Left lung (tissue), 10 donors: ENCODE data around the gene PAQR8. TPM values are rescaled to one million over a fixed set of nuclear protein-coding genes. Genes with fewer than 3 reads are reported as not detected.
A peak's percentile ranks its signal among the peaks of the same experiment; 100 is the strongest.
"Not testable (repeated sequence)": the region's sequence is repeated elsewhere in the genome, so short reads cannot be mapped to it uniquely, and the experiment has no call there.

Experiments
- ATAC-seq: fragments of 200-7000 bp; cut with Tn5 transposase; one replicate; pipeline ENCODE4 v1.9.1; 2020; ENCODE audit warnings: moderate library complexity
- DNase-seq, 4 donors: peaks; one replicate each; pipeline ENCODE4 v3.0.0-alpha.2; 2013 to 2020
- H3K27ac ChIP-seq, 2 donors: fragments of 200-600 bp; sonication (generic) in 1 of 2; one replicate each; pipeline versions ENCODE4 v1.5.0 to v1.8.0; 2020 to 2021
- H3K27me3 ChIP-seq, 2 donors: fragments of 200-600 bp; sonication (generic) in 1 of 2; one replicate each; pipeline versions ENCODE4 v1.5.0 to v1.8.0; 2020 to 2021
- H3K36me3 ChIP-seq, 2 donors: fragments of 200-600 bp; sonication (generic) in 1 of 2; one replicate each; pipeline versions ENCODE4 v1.5.0 to v1.8.0; 2020 to 2021
- H3K4me1 ChIP-seq, 2 donors: fragments of 200-600 bp; one replicate each; pipeline ENCODE4 v1.8.0; 2021
- H3K4me3 ChIP-seq, 2 donors: fragments of 200-600 bp; sonication (generic) in 1 of 2; one replicate each; pipeline versions ENCODE4 v1.5.0 to v1.8.0; 2020 to 2021; ENCODE audit warnings: mild to moderate bottlenecking in 1 of 2
- H3K9me3 ChIP-seq, 2 donors: fragments of 200-600 bp; sonication (generic) in 1 of 2; one replicate each; pipeline versions ENCODE4 v1.5.0 to v1.8.0; 2020 to 2021
- intact Hi-C, 2 donors: fragments of 100-400 bp; cut with DNase I; formaldehyde crosslinking; loops; one replicate each; pipeline versions ENCODE4 v1.11.2 to v1.14.2; 2022
- polyA plus RNA-seq, 6 donors: library from polyadenylated mRNA; unstranded; fragments of 120-200 nt; gene quantifications; one replicate each; pipeline ENCODE4 v1.2.1, GENCODE V29; 2013; ENCODE audit not compliant: insufficient read length in 6 of 6
- total RNA-seq, 2 donors: library from RNA; stranded (reverse); fragmentation: NEBNext Ultra II Directional; extraction: Animal tissue kit (Norgen Biotek cat#: 25700); gene quantifications; one replicate each; pipeline ENCODE4 v1.2.1, GENCODE V29; 2021
- TF ChIP-seq, protein P1 (sequence below), 2 donors: fragments of 200-600 bp; sonication (generic) in 1 of 2; IDR thresholded peaks; one replicate each; pipeline versions ENCODE4 v1.5.0 to v1.8.0; 2021; ENCODE audit warnings: antibody characterized with exemption in 2 of 2
- donor health status: DM: no; HTN: yes; CAD: no.
- donor health status: DM: no; HTN: no; CAD: no.

Gene PAQR8
- total and polyA plus RNA-seq, 8 donors: 9.3 to 22.9 (median 16.6) TPM

DNA sequence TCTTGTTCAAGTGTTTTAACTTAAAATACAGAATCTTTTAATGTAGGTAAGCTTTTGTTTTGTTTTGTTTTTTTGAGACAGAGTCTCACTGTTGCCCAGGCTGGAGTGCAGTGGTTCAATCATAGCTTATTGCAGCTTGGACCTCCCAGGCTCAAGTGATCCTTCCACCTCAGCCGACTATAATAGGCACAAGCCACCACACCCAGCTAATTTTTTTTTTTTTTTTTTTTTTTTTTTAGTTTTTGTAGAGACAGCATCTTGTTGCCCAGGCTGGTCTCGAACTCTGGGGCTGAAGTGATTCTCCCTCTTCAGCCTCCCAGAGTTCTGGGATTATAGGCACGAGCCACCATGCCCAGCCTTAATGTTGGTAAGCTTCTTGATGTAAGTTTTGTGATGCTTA lies 61.5 kb downstream of the PAQR8 start:
- DNase-seq (no peak), ATAC-seq (no peak)
- Histone ChIP-seq H3K27me3 (no peaks in the 10 kb centered on the region), H3K9me3 (no peaks in the 10 kb centered on the region), H3K27ac (peak overlapping the region in 1 of 2 donors; percentile 40), H3K4me3 (no peak overlapping the region), H3K4me1 (peaks cover 5 to 15% of the 10 kb centered on the region in 2 donors), H3K36me3 (no peaks in the 10 kb centered on the region)
- TF ChIP-seq, protein P1, sequence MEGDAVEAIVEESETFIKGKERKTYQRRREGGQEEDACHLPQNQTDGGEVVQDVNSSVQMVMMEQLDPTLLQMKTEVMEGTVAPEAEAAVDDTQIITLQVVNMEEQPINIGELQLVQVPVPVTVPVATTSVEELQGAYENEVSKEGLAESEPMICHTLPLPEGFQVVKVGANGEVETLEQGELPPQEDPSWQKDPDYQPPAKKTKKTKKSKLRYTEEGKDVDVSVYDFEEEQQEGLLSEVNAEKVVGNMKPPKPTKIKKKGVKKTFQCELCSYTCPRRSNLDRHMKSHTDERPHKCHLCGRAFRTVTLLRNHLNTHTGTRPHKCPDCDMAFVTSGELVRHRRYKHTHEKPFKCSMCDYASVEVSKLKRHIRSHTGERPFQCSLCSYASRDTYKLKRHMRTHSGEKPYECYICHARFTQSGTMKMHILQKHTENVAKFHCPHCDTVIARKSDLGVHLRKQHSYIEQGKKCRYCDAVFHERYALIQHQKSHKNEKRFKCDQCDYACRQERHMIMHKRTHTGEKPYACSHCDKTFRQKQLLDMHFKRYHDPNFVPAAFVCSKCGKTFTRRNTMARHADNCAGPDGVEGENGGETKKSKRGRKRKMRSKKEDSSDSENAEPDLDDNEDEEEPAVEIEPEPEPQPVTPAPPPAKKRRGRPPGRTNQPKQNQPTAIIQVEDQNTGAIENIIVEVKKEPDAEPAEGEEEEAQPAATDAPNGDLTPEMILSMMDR (IDR thresholded peaks at IDR 0.05): no peak
- intact Hi-C loops: loop anchor here in 1 of 2 donors (10.0 kb wide), 1 partner anchor 171 kb away; no protein-coding TSS in a partner anchor

DNA sequence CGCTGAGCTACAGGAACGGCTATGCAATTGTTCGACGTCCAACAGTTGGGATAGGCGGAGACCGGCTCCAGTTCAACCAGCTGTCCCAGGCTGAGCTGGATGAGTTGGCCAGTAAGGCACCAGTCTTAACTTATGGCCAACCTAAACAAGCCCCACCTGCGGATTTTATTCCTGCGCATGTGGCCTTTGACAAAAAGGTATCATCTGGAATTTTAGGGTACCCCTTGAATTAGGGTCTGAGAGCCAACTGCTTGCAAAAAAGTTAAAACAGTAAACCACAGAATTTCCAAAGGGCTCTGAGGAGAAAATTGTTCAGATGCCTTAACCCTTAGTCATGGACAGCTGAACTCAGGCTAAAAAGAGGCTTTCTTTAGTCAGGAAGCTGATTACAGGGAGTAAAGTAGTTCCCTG lies 62.0 kb downstream of the PAQR8 start:
- peaks cover 5 to 15% of the 10 kb centered on the region in 2 donors for H3K4me1 ChIP-seq
- no peaks in the 10 kb centered on the region for H3K27me3 ChIP-seq
- ATAC-seq (no peak), DNase-seq (no peak)
- TF ChIP-seq, protein P1 (IDR thresholded peaks at IDR 0.05): no peak
- intact Hi-C loops: loop anchor here in 1 of 2 donors (10.0 kb wide), 1 partner anchor 171 kb away; no protein-coding TSS in a partner anchor
- H3K36me3 ChIP-seq: no peaks in the 10 kb centered on the region
- H3K27ac ChIP-seq: peak overlapping the region; percentile 13 to 40
- no peaks in the 10 kb centered on the region for H3K9me3 ChIP-seq
- H3K4me3 ChIP-seq: no peak overlapping the region

DNA sequence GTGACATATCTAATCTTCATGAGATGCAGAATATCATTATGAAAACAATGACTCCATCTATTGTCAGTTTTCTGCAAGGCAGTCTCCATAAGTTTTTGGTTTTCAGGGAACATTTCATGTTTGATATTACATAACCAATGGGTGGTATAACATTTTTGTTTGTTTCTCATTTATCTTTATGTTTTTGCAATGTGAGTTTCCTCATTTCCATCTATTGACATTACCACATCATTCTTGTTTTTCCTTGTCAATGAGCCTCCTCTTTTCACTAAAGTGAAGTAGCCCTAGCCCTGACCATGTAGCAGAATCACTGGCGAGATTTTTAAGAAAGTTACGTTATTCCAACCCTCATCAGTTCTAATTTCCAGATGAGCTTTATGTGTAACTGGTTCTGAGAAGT lies 62.6 kb downstream of the PAQR8 start:
- H3K27ac ChIP-seq: peak overlapping the region; percentile 13 to 40
- intact Hi-C loops: loop anchor here in 1 of 2 donors (10.0 kb wide), 1 partner anchor 170 kb away; no protein-coding TSS in a partner anchor
- no peak overlapping the region for H3K4me3 ChIP-seq
- H3K36me3 ChIP-seq: no peaks in the 10 kb centered on the region
- H3K4me1 ChIP-seq: peaks cover 5 to 10% of the 10 kb centered on the region in 2 donors
- TF ChIP-seq, protein P1 (IDR thresholded peaks at IDR 0.05): no peak
- ATAC-seq (no peak), DNase-seq (no peak)
- no peaks in the 10 kb centered on the region for H3K27me3 ChIP-seq
- H3K9me3 ChIP-seq: no peaks in the 10 kb centered on the region

DNA sequence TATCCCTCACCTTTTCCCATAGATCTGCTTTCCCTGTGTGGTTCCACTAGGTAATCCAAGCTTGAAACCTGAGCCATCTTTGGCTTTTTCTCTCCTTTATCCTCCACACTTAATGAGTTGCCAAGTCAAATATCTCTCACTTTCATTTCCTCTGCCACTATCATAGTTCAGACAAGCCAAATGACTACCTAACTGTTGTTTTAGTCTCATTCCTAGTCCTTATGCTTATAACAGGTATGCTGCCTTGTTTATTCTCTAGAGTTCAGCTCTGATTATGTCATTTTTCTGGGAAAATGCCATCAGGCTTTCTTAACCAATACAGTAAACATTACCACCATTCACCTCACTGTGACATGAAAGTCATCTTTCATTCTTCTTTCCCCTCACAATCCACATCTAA lies 64.7 kb downstream of the PAQR8 start:
- no peaks in the 10 kb centered on the region for H3K4me1 ChIP-seq
- ATAC-seq: no peak
- TF ChIP-seq, protein P1 (IDR thresholded peaks at IDR 0.05): no peak
- intact Hi-C loops: loop anchor here in 1 of 2 donors (10.0 kb wide), 1 partner anchor 168 kb away; no protein-coding TSS in a partner anchor
- H3K27me3 ChIP-seq: no peaks in the 10 kb centered on the region
- no peaks in the 10 kb centered on the region for H3K36me3 ChIP-seq
- H3K27ac ChIP-seq: no peak overlapping the region
- no peaks in the 10 kb centered on the region for H3K9me3 ChIP-seq
- DNase-seq: no peak
- no peak overlapping the region for H3K4me3 ChIP-seq

DNA sequence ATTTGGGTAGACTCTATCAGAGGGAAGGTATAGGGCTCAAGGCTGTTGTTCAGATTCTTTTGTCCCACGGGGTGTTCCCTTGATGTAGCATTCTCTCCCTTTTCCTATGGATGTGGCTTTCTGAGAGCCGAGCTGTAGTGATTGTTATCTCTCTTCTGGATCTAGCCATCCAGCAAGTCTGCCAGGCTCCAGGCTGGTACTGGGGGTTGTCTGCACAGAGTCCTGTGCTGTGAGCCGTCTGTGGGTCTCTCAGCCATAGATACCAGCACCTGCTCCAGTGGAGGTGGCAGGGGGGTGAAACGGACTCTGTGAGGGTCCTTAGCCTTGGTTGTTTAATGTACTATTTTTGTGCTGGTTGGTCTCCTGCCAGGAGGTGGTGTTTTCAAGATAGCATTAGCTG lies 71.3 kb downstream of the PAQR8 start:
- H3K9me3 ChIP-seq, H3K4me3 ChIP-seq, H3K4me1 ChIP-seq, H3K27ac ChIP-seq, H3K36me3 ChIP-seq, ATAC-seq, DNase-seq, intact Hi-C loops, H3K27me3 ChIP-seq: not testable (repeated sequence)

DNA sequence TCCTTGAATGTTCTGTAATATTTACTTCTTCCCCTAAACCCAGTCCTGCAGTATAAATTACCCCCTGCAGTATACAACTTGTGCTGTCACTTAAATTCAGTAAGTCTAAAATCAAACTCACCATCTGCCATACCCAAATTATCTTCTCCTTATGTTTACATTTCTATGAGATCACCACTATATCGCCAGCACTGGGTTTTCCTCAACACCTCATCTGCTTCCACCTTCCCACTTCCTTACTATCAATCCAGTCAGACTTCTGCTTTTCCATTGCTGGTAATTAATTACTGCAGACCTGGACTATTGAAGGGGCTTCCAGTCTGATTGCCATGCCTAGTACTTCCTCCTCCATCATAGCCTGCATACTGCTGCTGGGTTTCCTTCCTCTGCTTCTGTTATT lies 73.4 kb downstream of the PAQR8 start:
- no peak for DNase-seq
- intact Hi-C loops: no loop called here
- TF ChIP-seq, protein P1 (IDR thresholded peaks at IDR 0.05): no peak

More for the DNA sequence above, 73.4 kb downstream of the PAQR8 start:
- H3K36me3 ChIP-seq: peaks cover 0 to 10% of the 10 kb centered on the region in 2 donors
- H3K27me3 ChIP-seq: no peaks in the 10 kb centered on the region
- no peak for ATAC-seq
- H3K27ac ChIP-seq: no peak overlapping the region
- no peaks in the 10 kb centered on the region for H3K9me3 ChIP-seq
- no peak overlapping the region for H3K4me3 ChIP-seq
- no peaks in the 10 kb centered on the region for H3K4me1 ChIP-seq
